DMS 273 (cell line): ENCODE measurements around the gene PI4KB.

ENCODE experiments used
- DNase-seq: peaks from one replicate; lab custom pipeline; 2025; ENCODE audit not compliant: unreplicated experiment; lab: John Stamatoyannopoulos, UW

PI4KB gene

GRCh38 chr1:151346769-151347522 is 19.7 kb upstream of the PI4KB start, which contains the start of gene RFX5:
RFX5 (minus strand) TSS chr1:151347252; CDS start chr1:151346320, 932 bp downstream.
- DNase-seq, result peak; percentile 100

- no peak for DNase-seq
These were observed 19.0 kb upstream of the PI4KB start for GRCh38 chr1:151346082-151346768.

GRCh38 chr1:151344291-151344690 is 17.1 kb upstream of the PI4KB start:
- DNase-seq, result no peak

- no peak for DNase-seq
These were observed 16.4 kb upstream of the PI4KB start for GRCh38 chr1:151343587-151343986.

- DNase-seq, result no peak
These were observed 15.4 kb upstream of the PI4KB start for GRCh38 chr1:151342569-151342968.

- DNase-seq, result no peak
These were observed 14.8 kb upstream of the PI4KB start for GRCh38 chr1:151342021-151342420.

GRCh38 chr1:151340870-151341754 is 13.9 kb upstream of the PI4KB start:
- peak; percentile 100 for DNase-seq

GRCh38 chr1:151336556-151336955 is 9.3 kb upstream of the PI4KB start:
- no peak for DNase-seq

- DNase-seq, result no peak
These were observed 7.6 kb upstream of the PI4KB start for GRCh38 chr1:151334822-151335221.

- DNase-seq, result no peak
These were observed 873 bp upstream of the PI4KB start for GRCh38 chr1:151327903-151328674.

- DNase-seq, result peak; percentile 100
These were observed 495 bp downstream of the PI4KB start for GRCh38 chr1:151326619-151327222.

- no peak for DNase-seq
These were observed 1.4 kb downstream of the PI4KB start for GRCh38 chr1:151325646-151326429.

GRCh38 chr1:151325231-151325630 is 2.0 kb downstream of the PI4KB start:
- DNase-seq, result no peak

GRCh38 chr1:151324390-151324930 is 2.8 kb downstream of the PI4KB start:
- DNase-seq, result no peak

- DNase-seq, result no peak
These were observed 8.2 kb downstream of the PI4KB start for GRCh38 chr1:151318975-151319374.

- DNase-seq, result no peak
These were observed 11.5 kb downstream of the PI4KB start for GRCh38 chr1:151315565-151316235.

- no peak for DNase-seq
These were observed 12.9 kb downstream of the PI4KB start for GRCh38 chr1:151314137-151314875.

- no peak for DNase-seq
These were observed 13.7 kb downstream of the PI4KB start for GRCh38 chr1:151313501-151313900.
